HEK293 (cell line): ENCODE results near the gene MLLT3.
A peak's percentile ranks its signal among the peaks of the same experiment; 100 is the strongest.

Experiments used
- CTCF ChIA-PET: fragments of 350-600 bp; formaldehyde crosslinking; extraction: SDS; loops from one replicate; lab custom pipeline; 2021; ENCODE audit warnings: antibody characterized with exemption; lab: Yijun Ruan, JAX
- POLR2A ChIA-PET: fragments of 300-600 bp; formaldehyde crosslinking; extraction: SDS; loops from one replicate; lab custom pipeline; 2020; ENCODE audit warnings: antibody characterized with exemption, inconsistent platforms; lab: Yijun Ruan, JAX
- H3K27ac ChIP-seq: fragments of 200-500 bp; sonication (Bioruptor generic); 2 replicates; pipeline ENCODE4 v1.5.1; 2014; ENCODE audit warnings: low read depth, low read length, control low read depth, inconsistent platforms; ENCODE audit errors: extremely low read depth
- H3K36me3 ChIP-seq, 2 experiments: fragments of 200-500 bp in 1 of 2; sonication (Bioruptor generic) in 1 of 2; 1 replicate in 1 of 2; 2 replicates in 1 of 2; pipeline ENCODE4 v1.5.1; 2014 to 2017; ENCODE audit warnings: inconsistent platforms in 2 of 2, low read length in 2 of 2; ENCODE audit not compliant: control insufficient read depth in 2 of 2, insufficient read depth in 1 of 2
- H3K4me1 ChIP-seq: fragments of 200-500 bp; sonication (Bioruptor generic); 2 replicates; pipeline ENCODE4 v1.5.1; 2014; ENCODE audit warnings: mild to moderate bottlenecking, low read length, inconsistent platforms; ENCODE audit not compliant: control insufficient read depth, insufficient read depth
- H3K4me3 ChIP-seq: 2 replicates; pipeline ENCODE4 v1.5.1; 2011; ENCODE audit warnings: low read depth, mild to moderate bottlenecking, control low read depth, low read length, moderate library complexity
- H3K9me3 ChIP-seq: fragments of 200-500 bp; sonication (Bioruptor generic); 2 replicates; pipeline ENCODE4 v1.5.1; 2014; ENCODE audit warnings: low read depth, low read length, inconsistent platforms; ENCODE audit not compliant: control insufficient read depth, insufficient read depth
- FEZF1 ChIP-seq: fragments of 450-650 bp; formaldehyde crosslinking; IDR thresholded peaks from 2 replicates; pipeline ENCODE4 v1.5.1; 2016; ENCODE audit warnings: missing biosample characterization, missing genetic modification characterization
- GFI1B ChIP-seq: fragments of 450-650 bp; formaldehyde crosslinking; IDR thresholded peaks from 2 replicates; pipeline ENCODE4 v1.5.1; 2016; ENCODE audit warnings: missing biosample characterization, missing genetic modification characterization
- KLF7 ChIP-seq: fragments of 450-650 bp; formaldehyde crosslinking; IDR thresholded peaks from 2 replicates; pipeline ENCODE4 v1.5.1; 2016; ENCODE audit warnings: missing biosample characterization, missing genetic modification characterization, borderline replicate concordance
- OSR2 ChIP-seq: fragments of 450-650 bp; formaldehyde crosslinking; IDR thresholded peaks from 2 replicates; pipeline ENCODE4 v1.5.1; 2016; ENCODE audit warnings: missing biosample characterization, missing genetic modification characterization
- PATZ1 ChIP-seq: fragments of 450-650 bp; formaldehyde crosslinking; IDR thresholded peaks from 2 replicates; pipeline ENCODE4 v1.5.1; 2016; ENCODE audit warnings: missing biosample characterization, missing genetic modification characterization
- PRDM1 ChIP-seq: fragments of 450-650 bp; formaldehyde crosslinking; IDR thresholded peaks from 2 replicates; pipeline ENCODE4; 2016; ENCODE audit warnings: missing biosample characterization, missing genetic modification characterization
- REPIN1 ChIP-seq: fragments of 450-650 bp; formaldehyde crosslinking; IDR thresholded peaks from 2 replicates; pipeline ENCODE4 v1.5.1; 2017; ENCODE audit warnings: missing biosample characterization, missing genetic modification characterization, low read depth
- SP3 ChIP-seq: fragments of 450-650 bp; formaldehyde crosslinking; IDR thresholded peaks from 2 replicates; pipeline ENCODE4 v1.5.1; 2016; ENCODE audit warnings: missing biosample characterization, missing genetic modification characterization
- SP7 ChIP-seq: fragments of 450-650 bp; formaldehyde crosslinking; IDR thresholded peaks from 2 replicates; pipeline ENCODE4 v1.5.1; 2016; ENCODE audit warnings: missing biosample characterization, missing genetic modification characterization
- WT1 ChIP-seq: fragments of 450-650 bp; formaldehyde crosslinking; IDR thresholded peaks from 2 replicates; pipeline ENCODE4 v1.5.1; 2016; ENCODE audit warnings: missing biosample characterization, missing genetic modification characterization
- ZBTB1 ChIP-seq: fragments of 450-650 bp; formaldehyde crosslinking; IDR thresholded peaks from 2 replicates; pipeline ENCODE4 v1.5.1; 2016; ENCODE audit warnings: missing biosample characterization, missing genetic modification characterization
- ZBTB17 ChIP-seq: fragments of 450-650 bp; formaldehyde crosslinking; IDR thresholded peaks from 2 replicates; pipeline ENCODE4 v1.5.1; 2016; ENCODE audit warnings: missing biosample characterization, missing genetic modification characterization
- ZBTB21 ChIP-seq: fragments of 450-650 bp; formaldehyde crosslinking; IDR thresholded peaks from 2 replicates; pipeline ENCODE4 v1.5.1; 2017; ENCODE audit warnings: missing biosample characterization, missing genetic modification characterization
- ZFHX2 ChIP-seq: fragments of 450-650 bp; formaldehyde crosslinking; conservative IDR thresholded peaks from 2 replicates; pipeline ENCODE4 v1.5.1; 2016; ENCODE audit warnings: missing biosample characterization, missing genetic modification characterization
- ZFP37 ChIP-seq: fragments of 450-650 bp; formaldehyde crosslinking; IDR thresholded peaks from 2 replicates; pipeline ENCODE4 v1.5.1; 2016; ENCODE audit warnings: missing biosample characterization, missing genetic modification characterization
- ZFP41 ChIP-seq: fragments of 450-650 bp; formaldehyde crosslinking; IDR thresholded peaks from 2 replicates; pipeline ENCODE4 v1.5.1; 2016; ENCODE audit warnings: missing biosample characterization, missing genetic modification characterization, borderline replicate concordance
- ZNF10 ChIP-seq: fragments of 450-650 bp; formaldehyde crosslinking; IDR thresholded peaks from 2 replicates; pipeline ENCODE4 v1.5.1; 2017; ENCODE audit warnings: missing biosample characterization, missing genetic modification characterization
- ZNF114 ChIP-seq: fragments of 450-650 bp; formaldehyde crosslinking; IDR thresholded peaks from 2 replicates; pipeline ENCODE4 v1.5.0; 2017; ENCODE audit warnings: missing biosample characterization, missing genetic modification characterization
- ZNF132 ChIP-seq: fragments of 450-650 bp; formaldehyde crosslinking; IDR thresholded peaks from 2 replicates; pipeline ENCODE4 v1.5.1; 2017; ENCODE audit warnings: missing biosample characterization, missing genetic modification characterization, borderline replicate concordance
- ZNF18 ChIP-seq: fragments of 450-650 bp; formaldehyde crosslinking; IDR thresholded peaks from 2 replicates; pipeline ENCODE4 v1.5.1; 2016; ENCODE audit warnings: missing biosample characterization, missing genetic modification characterization
- ZNF202 ChIP-seq: fragments of 450-650 bp; formaldehyde crosslinking; IDR thresholded peaks from 2 replicates; pipeline ENCODE4 v1.5.1; 2016; ENCODE audit warnings: missing biosample characterization, missing genetic modification characterization, borderline replicate concordance
- ZNF223 ChIP-seq: fragments of 450-650 bp; formaldehyde crosslinking; IDR thresholded peaks from 2 replicates; pipeline ENCODE4 v1.5.1; 2016; ENCODE audit warnings: missing biosample characterization, missing genetic modification characterization
- ZNF350 ChIP-seq: fragments of 450-650 bp; formaldehyde crosslinking; IDR thresholded peaks from 2 replicates; pipeline ENCODE4 v1.5.0; 2017; ENCODE audit warnings: missing biosample characterization, mild to moderate bottlenecking, missing genetic modification characterization
- ZNF544 ChIP-seq: fragments of 450-650 bp; formaldehyde crosslinking; IDR thresholded peaks from 2 replicates; pipeline ENCODE4 v1.5.0; 2017; ENCODE audit warnings: missing biosample characterization, missing genetic modification characterization
- ZNF549 ChIP-seq: fragments of 450-650 bp; IDR thresholded peaks from 2 replicates; pipeline ENCODE4 v1.5.1; 2018; ENCODE audit warnings: missing biosample characterization, missing genetic modification characterization, mild to moderate bottlenecking, inconsistent platforms, moderate library complexity
- ZNF561 ChIP-seq: fragments of 450-650 bp; IDR thresholded peaks from 2 replicates; pipeline ENCODE4 v1.5.1; 2018; ENCODE audit warnings: missing biosample characterization, missing genetic modification characterization, borderline replicate concordance
- ZNF580 ChIP-seq: fragments of 450-650 bp; formaldehyde crosslinking; IDR thresholded peaks from 2 replicates; pipeline ENCODE4 v1.5.1; 2016; ENCODE audit warnings: missing biosample characterization, missing genetic modification characterization
- ZNF670 ChIP-seq: fragments of 450-650 bp; formaldehyde crosslinking; IDR thresholded peaks from 2 replicates; pipeline ENCODE4 v1.5.1; 2016; ENCODE audit warnings: missing biosample characterization, missing genetic modification characterization, low read depth
- ZNF791 ChIP-seq: fragments of 450-650 bp; formaldehyde crosslinking; IDR thresholded peaks from 2 replicates; pipeline ENCODE4 v1.5.1; 2016; ENCODE audit warnings: missing biosample characterization, missing genetic modification characterization
- ZSCAN30 ChIP-seq: fragments of 450-650 bp; IDR thresholded peaks from 2 replicates; pipeline ENCODE4 v1.5.1; 2018; ENCODE audit warnings: missing biosample characterization, mild to moderate bottlenecking, missing genetic modification characterization, moderate library complexity
- ZSCAN4 ChIP-seq: fragments of 450-650 bp; formaldehyde crosslinking; IDR thresholded peaks from 2 replicates; pipeline ENCODE4 v1.5.1; 2017; ENCODE audit warnings: missing biosample characterization, missing genetic modification characterization

Gene MLLT3

GRCh38 chr9:20509466-20509865 is 112.8 kb downstream of the MLLT3 start:
- H3K36me3 ChIP-seq: no peaks in the 10 kb centered on the region
- TF ChIP-seq ZFHX2 (tag by site-specific recombination) (no peak), SP3 (tag by site-specific recombination) (no peak), ZNF580 (tag by site-specific recombination) (no peak), ZNF18 (tag by site-specific recombination) (no peak), ZNF544 (tag by site-specific recombination) (no peak), ZBTB1 (tag by site-specific recombination) (no peak), ZNF791 (no peak), PATZ1 (no peak), ZNF549 (tag by site-specific recombination) (no peak), ZNF132 (tag by site-specific recombination) (no peak), REPIN1 (tag by site-specific recombination) (no peak), ZBTB21 (tag by site-specific recombination) (no peak), ZFP41 (tag by site-specific recombination) (no peak), ZNF223 (no peak), GFI1B (tag by site-specific recombination) (no peak), ZFP37 (no peak), PRDM1 (tag by site-specific recombination) (no peak), ZNF670 (tag by site-specific recombination) (no peak), KLF7 (tag by site-specific recombination) (no peak)
- TF ChIP-seq, all 188 proteins: peak for 0
- no peak overlapping the region for H3K4me3 ChIP-seq
- peaks cover 12% of the 10 kb centered on the region; the same call in 1 of the 2 replicates for H3K4me1 ChIP-seq
- no peaks in the 10 kb centered on the region for H3K9me3 ChIP-seq
- CTCF ChIA-PET: interaction anchor here (0.6 to 0.7 kb wide), 3 partner anchors 102 to 580 kb away, joined by 3 to 4 read pairs (median 3); no protein-coding TSS in a partner anchor
- no peak overlapping the region for H3K27ac ChIP-seq
- POLR2A ChIA-PET: no interaction called here

GRCh38 chr9:20508242-20508641 is 114.1 kb downstream of the MLLT3 start:
- Histone ChIP-seq H3K9me3 (no peaks in the 10 kb centered on the region), H3K36me3 (no peaks in the 10 kb centered on the region), H3K27ac (no peak overlapping the region), H3K4me3 (no peak overlapping the region), H3K4me1 (peaks cover 12% of the 10 kb centered on the region; the same call in 1 of the 2 replicates)
- POLR2A ChIA-PET: no interaction called here
- CTCF ChIA-PET: no interaction called here
- TF ChIP-seq OSR2 (tag by site-specific recombination) (peak; percentile 40; the same call in 1 of the 2 replicates), ZNF561 (tag by site-specific recombination) (no peak), ZSCAN4 (tag by site-specific recombination) (no peak), ZNF114 (tag by site-specific recombination) (no peak), ZBTB17 (tag by site-specific recombination) (peak; percentile 33; the same call in 1 of the 2 replicates), ZNF10 (tag by site-specific recombination) (no peak), REPIN1 (tag by site-specific recombination) (no peak), SP7 (tag by site-specific recombination) (no peak), PRDM1 (tag by site-specific recombination) (no peak), ZNF202 (tag by site-specific recombination) (no peak), FEZF1 (tag by site-specific recombination) (0 out of 2 replicates have a peak, but pooled peaks have one; percentile 48), ZSCAN30 (no peak), ZNF350 (no peak), WT1 (tag by site-specific recombination) (0 out of 2 replicates have a peak, but pooled peaks have one; percentile 22)
